Ishikawa (cell line): ENCODE data around the gene ASXL1.

ENCODE experiments used
- CEBPB ChIP-seq: IDR thresholded peaks from 2 replicates; pipeline ENCODE4 v1.6.1; 2012
- CREB1 ChIP-seq: IDR thresholded peaks from 2 replicates; pipeline ENCODE4 v1.6.1; 2012; ENCODE audit warnings: low read depth
- EP300 ChIP-seq: IDR thresholded peaks from 2 replicates; pipeline ENCODE4 v1.6.1; 2012; ENCODE audit warnings: borderline replicate concordance
- REST ChIP-seq: IDR thresholded peaks from 2 replicates; pipeline ENCODE4 v1.6.1; 2012; ENCODE audit warnings: low read depth, mild to moderate bottlenecking
- TAF1 ChIP-seq: IDR thresholded peaks from 2 replicates; pipeline ENCODE4 v1.6.1; 2012; ENCODE audit warnings: low read depth, mild to moderate bottlenecking
- TCF12 ChIP-seq: IDR thresholded peaks from 2 replicates; pipeline ENCODE4 v1.6.1; 2012; ENCODE audit warnings: low read depth
- USF1 ChIP-seq: IDR thresholded peaks from 2 replicates; pipeline ENCODE4 v1.6.1; 2012
- YY1 ChIP-seq: IDR thresholded peaks from 2 replicates; pipeline ENCODE4 v1.6.1; 2012; ENCODE audit warnings: low read depth
- ZBTB7A ChIP-seq: IDR thresholded peaks from 2 replicates; pipeline ENCODE4 v1.6.1; 2012; ENCODE audit warnings: low read depth
- TF ChIP-seq, protein P1 (sequence below): IDR thresholded peaks from 2 replicates; pipeline ENCODE4 v1.6.1; 2012

DNA sequence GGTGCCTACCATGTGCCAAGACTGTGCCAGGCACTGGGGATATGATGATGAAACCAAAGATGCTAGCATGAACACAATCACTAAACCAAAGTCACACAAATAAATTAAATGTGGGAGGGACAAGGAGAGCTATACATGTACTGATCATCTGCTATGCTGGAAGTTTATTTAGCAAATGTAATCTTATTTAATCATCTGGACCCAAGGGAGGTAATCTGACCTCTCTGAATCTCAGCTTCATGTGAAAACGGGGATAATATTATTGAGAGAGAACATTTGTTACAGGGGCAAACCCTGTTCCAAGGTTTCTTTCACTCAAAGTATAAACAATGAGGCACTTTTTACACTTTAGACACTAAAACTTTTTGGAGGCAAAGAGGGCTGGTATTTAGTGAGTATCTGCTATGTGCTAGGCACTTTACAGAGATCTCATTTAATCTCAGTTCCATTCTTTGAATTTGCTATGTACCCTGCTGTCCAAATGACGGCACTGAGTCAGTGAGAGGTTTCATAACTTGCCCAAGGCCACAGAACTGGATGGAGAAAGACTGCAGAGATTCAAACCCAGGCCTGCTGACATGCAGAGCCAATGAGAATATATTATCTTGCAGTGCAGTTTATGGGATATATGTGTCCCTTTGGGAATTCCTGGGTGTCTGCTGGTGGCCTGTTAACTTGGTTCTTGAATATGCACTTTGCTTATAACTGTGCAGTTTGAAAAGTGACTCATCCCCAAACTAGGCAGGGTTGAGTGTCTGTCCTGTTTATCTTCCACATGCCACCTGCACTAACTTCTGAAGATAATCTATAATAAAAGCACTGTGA is 3.3 kb upstream of the ASXL1 start:
- TF ChIP-seq, protein P1, sequence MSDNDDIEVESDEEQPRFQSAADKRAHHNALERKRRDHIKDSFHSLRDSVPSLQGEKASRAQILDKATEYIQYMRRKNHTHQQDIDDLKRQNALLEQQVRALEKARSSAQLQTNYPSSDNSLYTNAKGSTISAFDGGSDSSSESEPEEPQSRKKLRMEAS, result no peak
- TF ChIP-seq CEBPB (no peak), TAF1 (no peak), USF1 (no peak), TCF12 (no peak), EP300 (no peak), ZBTB7A (no peak), REST (no peak), YY1 (no peak), CREB1 (no peak)
